Astrocyte (in vitro differentiated cells and primary cell): ENCODE measurements around the gene CORO7. TPM values are rescaled to one million over a fixed set of nuclear protein-coding genes. Genes with fewer than 3 reads are reported as not detected.

Source experiments
- DNase-seq: peaks from one replicate; pipeline ENCODE4 v3.0.0-alpha.2; 2010; ENCODE audit warnings: low read depth
- FAIRE-seq: peaks from 2 replicates; lab custom pipeline; 2011; peaks lifted over from hg19 to GRCh38; lab: Jason Lieb, UNC
- H2AFZ ChIP-seq: 2 replicates; pipeline ENCODE4 v1.6.0; 2012; ENCODE audit warnings: low read depth, low read length, inconsistent platforms
- H3K27ac ChIP-seq: 2 replicates; pipeline ENCODE4 v1.5.1; 2011; ENCODE audit warnings: low read depth, low read length, inconsistent platforms
- H3K27me3 ChIP-seq: 2 replicates; pipeline ENCODE4 v1.6.0; 2011; ENCODE audit warnings: low read length, inconsistent platforms; ENCODE audit not compliant: insufficient read depth
- H3K36me3 ChIP-seq: 2 replicates; pipeline ENCODE4 v1.5.1; 2011; ENCODE audit warnings: low read length, inconsistent platforms; ENCODE audit not compliant: insufficient read depth
- H3K4me1 ChIP-seq: 2 replicates; pipeline ENCODE4 v1.5.1; 2011; ENCODE audit warnings: low read length, inconsistent platforms; ENCODE audit not compliant: insufficient read depth
- H3K4me2 ChIP-seq: 2 replicates; pipeline ENCODE4 v1.6.0; 2012; ENCODE audit warnings: low read length, inconsistent platforms
- H3K4me3 ChIP-seq: 2 replicates; pipeline ENCODE4 v1.5.1; 2011; ENCODE audit warnings: low read depth, mild to moderate bottlenecking, low read length, inconsistent platforms; ENCODE audit not compliant: insufficient read depth
- H3K79me2 ChIP-seq: 2 replicates; pipeline ENCODE4 v1.6.0; 2012; ENCODE audit warnings: mild to moderate bottlenecking, low read length, inconsistent platforms; ENCODE audit not compliant: insufficient read depth
- H3K9ac ChIP-seq: 2 replicates; pipeline ENCODE4 v1.6.0; 2012; ENCODE audit warnings: mild to moderate bottlenecking, low read length, inconsistent platforms
- H3K9me3 ChIP-seq: 2 replicates; pipeline ENCODE4 v1.5.1; 2012; ENCODE audit warnings: low read depth, mild to moderate bottlenecking, low read length, inconsistent platforms; ENCODE audit not compliant: insufficient read depth
- H4K20me1 ChIP-seq: 2 replicates; pipeline ENCODE4 v1.6.0; 2012; ENCODE audit warnings: low read length, inconsistent platforms; ENCODE audit not compliant: insufficient read depth
- H3K27ac Mint-ChIP-seq: one replicate; pipeline ENCODE4 v1.8.0; 2021; ENCODE audit warnings: mild to moderate bottlenecking, mixed read lengths; ENCODE audit not compliant: unreplicated experiment
- H3K27me3 Mint-ChIP-seq: one replicate; pipeline ENCODE4 v1.8.0; 2021; ENCODE audit warnings: low read depth, mixed read lengths; ENCODE audit not compliant: unreplicated experiment
- H3K36me3 Mint-ChIP-seq: one replicate; pipeline ENCODE4 v1.8.0; 2021; ENCODE audit warnings: low read depth, mixed read lengths; ENCODE audit not compliant: unreplicated experiment
- H3K4me1 Mint-ChIP-seq: one replicate; pipeline ENCODE4 v1.8.0; 2021; ENCODE audit warnings: low read depth, mixed read lengths; ENCODE audit not compliant: unreplicated experiment
- H3K4me3 Mint-ChIP-seq: one replicate; pipeline ENCODE4 v1.8.0; 2021; ENCODE audit warnings: mild to moderate bottlenecking, moderate library complexity, mixed read lengths; ENCODE audit not compliant: unreplicated experiment
- H3K9me3 Mint-ChIP-seq: one replicate; pipeline ENCODE4 v1.8.0; 2021; ENCODE audit warnings: mild to moderate bottlenecking, mixed read lengths; ENCODE audit not compliant: unreplicated experiment
- CTCF ChIP-seq: IDR thresholded peaks from 2 replicates; pipeline ENCODE4 v1.5.1; 2011; ENCODE audit warnings: low read depth, mild to moderate bottlenecking, inconsistent platforms, low read length, moderate library complexity; ENCODE audit not compliant: insufficient read depth
- EZH2 ChIP-seq: IDR thresholded peaks from 2 replicates; pipeline ENCODE4 v1.6.1; 2012; ENCODE audit warnings: mild to moderate bottlenecking, low read length, inconsistent platforms; ENCODE audit not compliant: insufficient read depth
- total RNA-seq: library from RNA; stranded (reverse); gene quantifications from 2 replicates; pipeline ENCODE4 v1.2.1, GENCODE V29; 2021

The CORO7 gene
- total RNA-seq, 1 donor from 2014 or later: 26.4 TPM

DNA sequence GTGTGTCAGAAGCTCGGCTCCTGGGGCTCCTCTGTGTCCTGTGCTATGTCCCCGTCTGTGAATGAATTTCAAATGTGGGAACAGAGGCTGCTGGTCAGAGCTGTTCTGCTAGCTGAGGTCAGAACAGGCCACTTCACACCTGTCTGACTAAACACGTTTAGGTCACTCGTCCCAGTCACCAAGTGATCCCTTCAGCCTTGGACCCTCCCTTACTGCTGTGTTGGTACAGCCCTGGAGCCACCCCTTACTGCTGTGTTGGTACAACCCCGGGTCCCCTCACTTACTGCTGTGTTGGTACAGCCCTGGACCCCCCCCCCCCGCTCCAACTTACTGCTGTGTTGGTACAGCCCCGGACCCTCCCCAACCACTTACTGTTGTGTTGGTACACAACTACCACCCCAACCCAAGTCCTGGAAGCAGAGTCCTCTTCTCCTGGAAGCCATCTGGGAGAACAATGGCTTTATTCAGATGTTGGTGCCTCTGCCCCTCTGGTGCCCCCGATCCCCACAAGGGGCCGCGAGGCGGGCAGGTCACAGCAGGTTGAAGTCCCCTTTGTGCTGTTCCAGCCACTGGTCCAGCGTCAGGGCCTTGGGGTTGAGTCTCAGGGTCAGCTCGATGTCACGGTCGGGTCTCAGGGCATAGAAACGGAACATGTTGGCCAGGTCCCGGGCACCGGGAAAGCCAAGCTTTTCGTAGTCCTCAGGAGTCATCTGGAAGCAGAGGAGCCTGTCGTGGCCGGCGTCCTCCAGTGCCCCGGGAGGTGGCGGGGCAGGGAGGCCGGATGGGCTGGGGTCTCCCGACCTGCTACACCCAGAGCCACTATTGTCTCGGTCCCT, 45.1 kb upstream of the CORO7 start:
- FAIRE-seq: no peak

DNA sequence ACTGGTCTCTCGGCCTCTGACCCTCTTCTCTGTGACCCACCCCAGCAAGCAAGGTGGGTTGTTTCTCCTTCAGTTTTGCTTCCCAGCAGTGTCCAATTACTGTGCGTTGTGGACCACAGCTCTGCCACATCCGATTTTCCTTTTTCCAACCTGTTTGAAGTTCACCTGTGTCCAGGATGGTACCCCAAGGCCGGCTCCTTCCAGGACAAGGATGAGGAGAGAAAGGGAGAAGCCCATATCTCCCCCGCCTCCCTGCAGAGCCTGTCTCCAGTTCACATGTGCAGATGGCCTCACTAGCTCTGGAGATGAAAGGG, 44.5 kb upstream of the CORO7 start:
- peaks cover 17% of the 10 kb centered on the region for H3K4me1 ChIP-seq
- no peak overlapping the region for H3K27ac ChIP-seq
- TF ChIP-seq EZH2 (no peak), CTCF (no peak)
- no peaks in the 10 kb centered on the region for H3K9me3 ChIP-seq
- no peak for FAIRE-seq
- Mint-ChIP-seq H3K4me1 (peaks cover 17% of the 10 kb centered on the region), H3K27ac (no peak overlapping the region), H3K9me3 (peaks cover 1% of the 10 kb centered on the region), H3K4me3 (no peak overlapping the region), H3K36me3 (peaks cover 26% of the 10 kb centered on the region), H3K27me3 (no peaks in the 10 kb centered on the region)
- no peaks in the 10 kb centered on the region for H3K27me3 ChIP-seq
- no peak overlapping the region for H3K4me3 ChIP-seq
- peaks cover 5% of the 10 kb centered on the region for H4K20me1 ChIP-seq
- no peak for DNase-seq
- no peak overlapping the region for H3K9ac ChIP-seq
- H3K79me2 ChIP-seq: no peaks in the 10 kb centered on the region
- no peak overlapping the region for H3K4me2 ChIP-seq
- H3K36me3 ChIP-seq: peaks cover 6% of the 10 kb centered on the region
- H2AFZ ChIP-seq: no peak overlapping the region

More for the DNA sequence above, 45.1 kb upstream of the CORO7 start:
- Mint-ChIP-seq H3K4me1 (peaks cover 17% of the 10 kb centered on the region), H3K36me3 (peaks cover 27% of the 10 kb centered on the region), H3K27ac (no peak overlapping the region), H3K27me3 (no peaks in the 10 kb centered on the region), H3K4me3 (no peak overlapping the region), H3K9me3 (peaks cover 1% of the 10 kb centered on the region)
- Histone ChIP-seq H3K4me1 (peaks cover 17% of the 10 kb centered on the region), H3K27ac (no peak overlapping the region), H3K27me3 (no peaks in the 10 kb centered on the region), H3K9me3 (no peaks in the 10 kb centered on the region), H3K79me2 (no peaks in the 10 kb centered on the region), H3K9ac (no peak overlapping the region), H3K4me2 (no peak overlapping the region), H4K20me1 (peaks cover 5% of the 10 kb centered on the region), H3K4me3 (no peak overlapping the region), H3K36me3 (peaks cover 3% of the 10 kb centered on the region), H2AFZ (no peak overlapping the region)
- DNase-seq: no peak
- TF ChIP-seq EZH2 (no peak), CTCF (no peak)

DNA sequence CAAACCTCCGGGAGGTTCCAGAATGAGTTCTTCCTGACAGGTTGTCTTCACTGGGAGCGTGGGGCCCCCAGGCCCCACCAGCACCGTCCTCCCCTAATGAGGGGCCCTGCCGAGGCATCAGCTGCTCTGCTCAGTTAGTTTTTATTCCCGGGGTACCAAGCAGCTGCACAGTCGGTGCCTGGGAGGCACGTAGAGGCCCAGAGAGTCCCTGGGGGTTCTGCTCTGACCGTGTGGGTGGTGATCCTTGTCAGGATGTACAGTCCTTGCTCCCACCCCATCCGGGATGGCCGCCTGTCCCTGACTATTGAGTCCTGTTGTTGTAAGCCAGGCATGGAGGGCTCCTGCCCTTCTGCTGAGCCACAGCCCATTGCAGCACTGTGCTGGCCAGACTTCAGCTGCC, 39.6 kb upstream of the CORO7 start:
- no peak overlapping the region for H2AFZ ChIP-seq
- H3K4me1 Mint-ChIP-seq: peaks cover 5% of the 10 kb centered on the region

More for the DNA sequence above, 39.6 kb upstream of the CORO7 start:
- H3K9me3 Mint-ChIP-seq: no peaks in the 10 kb centered on the region
- no peak overlapping the region for H3K4me3 Mint-ChIP-seq
- no peak for TF ChIP-seq CTCF
- TF ChIP-seq EZH2: no peak
- H3K4me1 ChIP-seq: peaks cover 5% of the 10 kb centered on the region
- H3K36me3 ChIP-seq: peaks cover 24% of the 10 kb centered on the region
- H3K27me3 Mint-ChIP-seq: no peaks in the 10 kb centered on the region
- H3K79me2 ChIP-seq: no peaks in the 10 kb centered on the region
- peaks cover 36% of the 10 kb centered on the region for H4K20me1 ChIP-seq
- H3K27me3 ChIP-seq: no peaks in the 10 kb centered on the region
- no peak overlapping the region for H3K27ac ChIP-seq
- H3K4me3 ChIP-seq: no peak overlapping the region
- H3K9me3 ChIP-seq: no peaks in the 10 kb centered on the region
- no peak overlapping the region for H3K4me2 ChIP-seq
- no peak overlapping the region for H3K9ac ChIP-seq
- peaks cover 23% of the 10 kb centered on the region for H3K36me3 Mint-ChIP-seq
- FAIRE-seq (no peak), DNase-seq (no peak)
- no peak overlapping the region for H3K27ac Mint-ChIP-seq
